EH (cell line): ENCODE measurements around the gene GPR34.

Experiments used
- DNase-seq: peaks from one replicate; pipeline ENCODE4 v3.0.0-alpha.2; 2015; ENCODE audit warnings: low read depth

GPR34 gene

GRCh38 chrX:41734530-41734929 is 45.8 kb downstream of the GPR34 start:
- peak; percentile 44 for DNase-seq

- no peak for DNase-seq
These were observed 48.3 kb downstream of the GPR34 start for GRCh38 chrX:41737065-41737464.

GRCh38 chrX:41739871-41740270 is 51.1 kb downstream of the GPR34 start:
- DNase-seq, result no peak
